HG03060 (cell line): ENCODE measurements around the gene SDK1.

Experiments used
- ATAC-seq: cut with Tn5 transposase; IDR thresholded peaks from one replicate; pipeline ENCODE4 v1.9.1; 2021; ENCODE audit warnings: low read depth, moderate number of reproducible peaks; ENCODE audit not compliant: unreplicated experiment

Gene SDK1

GRCh38 chr7:3300651-3301448 is at the start of gene SDK1:
Gene SDK1 (plus strand): TSS chr7:3301252. CDS start chr7:3301587, 335 bp downstream.
- peak; percentile 72 for ATAC-seq

GRCh38 chr7:3254718-3255117 is 46.3 kb upstream of the SDK1 start:
- no peak for ATAC-seq

GRCh38 chr7:3259711-3260400 is 41.2 kb upstream of the SDK1 start:
- no peak for ATAC-seq

- no peak for ATAC-seq
Measured at GRCh38 chr7:3260401-3260715, 40.7 kb upstream of the SDK1 start.

- no peak for ATAC-seq
Measured at GRCh38 chr7:3264693-3265339, 36.2 kb upstream of the SDK1 start.

GRCh38 chr7:3265388-3265787 is 35.7 kb upstream of the SDK1 start:
- ATAC-seq: no peak

- no peak for ATAC-seq
Measured at GRCh38 chr7:3266240-3266639, 34.8 kb upstream of the SDK1 start.

- ATAC-seq: no peak
Measured at GRCh38 chr7:3267966-3268690, 32.9 kb upstream of the SDK1 start.

- ATAC-seq: no peak
Measured at GRCh38 chr7:3270362-3270761, 30.7 kb upstream of the SDK1 start.

GRCh38 chr7:3271298-3271697 is 29.8 kb upstream of the SDK1 start:
- no peak for ATAC-seq

GRCh38 chr7:3272691-3273141 is 28.3 kb upstream of the SDK1 start:
- no peak for ATAC-seq

GRCh38 chr7:3274131-3274530 is 26.9 kb upstream of the SDK1 start:
- no peak for ATAC-seq

- no peak for ATAC-seq
Measured at GRCh38 chr7:3277604-3278572, 23.2 kb upstream of the SDK1 start.

- no peak for ATAC-seq
Measured at GRCh38 chr7:3279147-3279818, 21.8 kb upstream of the SDK1 start.

- no peak for ATAC-seq
Measured at GRCh38 chr7:3280445-3280844, 20.6 kb upstream of the SDK1 start.

- no peak for ATAC-seq
Measured at GRCh38 chr7:3280946-3281656, 20.0 kb upstream of the SDK1 start.

- no peak for ATAC-seq
Measured at GRCh38 chr7:3282457-3282856, 18.6 kb upstream of the SDK1 start.

- ATAC-seq: no peak
Measured at GRCh38 chr7:3283130-3283704, 17.8 kb upstream of the SDK1 start.
